ENCODE data around the gene RABGAP1L.
"Not testable (repeated sequence)": the region's sequence is repeated elsewhere in the genome, so short reads cannot be mapped to it uniquely, and the experiment has no call there.

Gene RABGAP1L

DNA sequence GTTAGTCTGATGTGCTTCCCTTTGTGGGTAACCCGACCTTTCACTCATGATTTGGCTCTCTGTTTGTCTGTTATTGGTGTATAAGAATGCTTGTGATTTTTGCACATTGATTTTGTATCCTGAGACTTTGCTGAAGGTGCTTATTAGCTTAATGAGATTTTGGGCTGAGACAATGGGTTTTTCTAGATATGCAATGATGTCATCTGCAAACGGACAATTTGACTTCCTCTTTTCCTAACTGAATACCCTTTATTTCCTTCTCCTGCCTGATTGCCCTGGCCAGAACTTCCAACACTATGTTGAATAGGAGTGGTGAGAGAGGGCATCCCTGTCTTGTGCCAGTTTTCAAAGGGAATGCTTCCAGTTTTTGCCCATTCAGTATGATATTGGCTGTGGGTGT lies 490.3 kb downstream of the RABGAP1L start:
- DNase-seq (ENCODE audit: low read depth in 1 of 2, low spot score in 1 of 2), result not testable (repeated sequence)

DNA sequence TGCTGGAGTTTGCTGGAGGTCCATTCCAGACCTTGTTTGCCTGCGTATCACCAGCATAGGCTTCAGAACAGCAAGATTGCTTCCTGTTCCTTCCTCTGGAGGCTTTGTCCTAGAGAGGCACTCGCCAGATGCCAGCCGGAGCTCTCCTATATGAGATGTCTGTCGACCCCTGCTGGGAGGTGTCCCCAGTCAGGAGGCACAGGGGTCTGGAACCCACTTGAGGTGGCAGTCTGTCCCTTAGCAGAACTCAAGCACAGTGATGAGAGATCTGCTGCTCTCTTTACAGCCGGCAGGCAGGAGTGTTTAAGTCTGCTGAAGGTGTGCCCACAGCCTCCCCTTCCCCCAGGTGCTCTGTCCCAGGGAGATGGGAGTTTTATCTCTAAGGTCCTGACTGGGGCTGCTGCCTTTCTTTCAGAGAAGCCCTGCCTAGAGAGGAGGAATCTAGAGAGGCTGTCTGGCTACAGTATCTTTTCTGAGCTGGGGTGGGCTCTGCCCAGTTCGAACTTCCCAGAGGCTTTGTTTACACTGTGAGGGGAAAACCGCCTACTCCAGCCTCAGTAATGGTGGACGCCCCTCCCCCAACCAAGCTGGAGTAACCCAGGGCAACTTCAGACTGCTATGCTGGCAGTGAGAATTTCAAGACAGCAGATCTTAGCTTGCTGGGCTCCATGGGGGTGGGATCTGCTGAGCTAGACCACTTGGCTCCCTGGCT lies 493.4 kb downstream of the RABGAP1L start:
- DNase-seq (ENCODE audit: low read depth in 1 of 2, low spot score in 1 of 2), result no peak

DNA sequence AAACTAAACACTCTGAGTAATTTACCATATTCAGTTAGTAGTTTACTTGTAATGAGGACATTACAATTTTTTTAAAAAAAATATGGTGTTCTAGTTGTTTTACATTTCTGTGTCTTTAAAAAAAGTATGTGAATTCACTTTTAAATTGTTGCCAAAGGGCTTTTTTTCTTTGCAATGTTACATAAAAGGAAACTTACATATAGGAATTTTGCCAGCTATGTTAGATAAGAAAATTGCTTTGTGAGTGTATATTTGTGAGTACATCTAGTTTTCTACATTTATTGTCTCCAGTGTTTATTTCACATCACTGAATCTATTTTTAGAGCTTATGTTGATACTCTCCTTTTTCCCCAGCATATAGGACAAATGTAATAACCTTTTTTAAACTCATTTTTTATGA lies 495.2 kb downstream of the RABGAP1L start:
- DNase-seq (ENCODE audit: low read depth in 1 of 2, low spot score in 1 of 2), result no peak

DNA sequence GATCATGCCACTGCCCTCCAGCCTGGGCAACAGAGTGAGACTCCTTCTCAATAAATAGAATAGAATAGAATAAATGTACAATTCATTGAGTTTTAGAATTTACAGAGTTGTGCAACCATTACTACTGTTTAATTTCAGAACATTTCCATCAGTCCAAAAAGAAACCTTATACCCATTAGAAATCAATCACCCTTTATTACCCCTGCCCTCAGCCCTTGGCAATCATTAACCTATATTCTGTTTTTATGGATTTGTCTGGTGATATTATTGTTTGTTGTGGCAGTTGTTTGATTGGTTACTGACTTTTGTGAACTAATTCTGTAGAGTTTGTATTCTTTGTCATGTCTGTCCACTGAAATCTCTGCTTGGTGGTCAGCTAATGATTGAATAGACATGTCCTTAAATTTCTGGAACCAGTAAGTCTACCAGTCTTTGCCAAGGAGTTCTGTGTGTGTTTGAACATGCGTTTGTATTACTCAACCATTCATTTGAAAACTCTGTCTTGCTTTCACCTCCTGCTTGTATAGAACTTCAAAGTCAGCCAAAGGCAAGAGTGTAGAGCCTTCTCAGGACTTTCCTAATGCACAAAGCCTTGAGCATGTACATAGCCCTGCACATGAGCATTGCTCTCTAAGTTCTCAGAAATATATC lies 497.2 kb downstream of the RABGAP1L start:
- no peak for DNase-seq (ENCODE audit: low read depth in 1 of 2, low spot score in 1 of 2)

DNA sequence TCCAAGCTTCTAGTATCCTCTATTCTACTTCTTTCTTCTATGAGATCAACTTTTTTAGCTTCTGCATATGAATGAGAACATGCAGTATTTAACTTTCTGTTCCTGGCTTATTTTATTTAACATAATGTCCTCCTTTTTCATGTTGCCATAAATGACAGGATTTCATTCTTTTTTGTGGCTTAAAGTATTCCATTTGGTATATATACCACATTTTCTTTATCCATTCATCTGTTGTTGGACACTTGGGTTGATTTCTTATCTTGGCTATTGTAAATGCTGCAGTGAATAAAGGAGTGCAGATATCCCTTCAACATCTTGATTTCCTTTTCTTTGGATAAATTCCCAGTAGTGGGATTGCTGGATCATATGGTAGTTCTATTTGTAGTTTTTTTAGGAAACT lies 498.1 kb downstream of the RABGAP1L start:
- no peak for DNase-seq (ENCODE audit: low read depth in 1 of 2, low spot score in 1 of 2)

DNA sequence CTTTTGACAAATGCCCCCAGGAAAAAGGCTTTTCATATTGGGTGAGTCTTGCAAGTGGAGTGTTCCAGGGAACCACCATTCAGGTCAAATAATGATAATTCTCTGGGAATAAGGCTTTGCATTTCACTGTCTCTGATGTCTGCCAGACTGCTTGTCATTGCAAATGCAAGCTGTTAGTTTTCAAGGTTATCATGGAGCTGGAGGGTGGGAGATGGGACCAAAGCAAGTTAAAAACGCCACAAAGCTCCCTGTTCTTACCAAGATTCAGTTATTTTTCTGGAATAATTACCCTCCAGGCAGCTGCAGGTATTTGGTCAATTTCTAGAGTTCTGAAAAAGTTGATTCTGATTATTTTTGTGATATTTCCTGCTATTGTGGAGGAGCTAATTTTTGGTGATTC lies 498.6 kb downstream of the RABGAP1L start:
- no peak for DNase-seq (ENCODE audit: low read depth in 1 of 2, low spot score in 1 of 2)

DNA sequence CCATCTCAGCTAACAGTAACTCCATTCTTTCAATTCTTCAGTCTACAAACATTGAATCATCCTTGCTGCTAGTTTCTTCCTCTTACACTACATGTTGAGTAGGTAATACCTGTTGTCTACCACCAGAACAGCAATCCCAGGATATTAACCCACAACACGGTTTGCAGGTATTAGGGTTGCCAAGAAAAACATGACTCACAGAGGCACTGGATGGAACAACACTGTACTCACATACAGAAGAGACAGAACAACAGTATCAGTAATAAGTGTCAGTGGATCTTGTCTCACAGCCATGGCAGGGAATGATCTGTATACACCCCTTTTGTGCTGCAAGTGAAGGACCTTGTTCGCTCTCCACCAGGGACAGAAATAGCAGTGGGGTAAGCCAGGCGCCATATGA lies 500.5 kb downstream of the RABGAP1L start:
- no peak for DNase-seq (ENCODE audit: low read depth in 1 of 2, low spot score in 1 of 2)

DNA sequence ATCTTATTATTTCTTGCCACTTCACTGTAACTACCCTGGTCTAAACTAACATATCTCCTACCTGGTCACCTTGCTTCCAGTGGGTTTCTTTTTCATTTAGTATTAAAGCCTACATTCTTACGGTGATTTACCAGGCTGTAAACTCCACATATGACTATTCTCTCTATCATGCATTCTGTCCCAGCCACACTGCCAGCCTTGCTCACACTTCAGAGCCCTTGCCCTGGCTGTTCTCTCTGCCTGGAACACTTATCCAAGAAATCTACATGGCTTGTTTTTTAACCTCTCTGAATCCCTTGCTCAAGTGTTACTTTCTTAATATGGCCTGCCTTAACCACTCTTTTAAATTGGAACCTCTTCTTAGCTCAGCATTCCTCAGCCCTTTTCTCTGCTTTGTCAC lies 501.2 kb downstream of the RABGAP1L start:
- DNase-seq (ENCODE audit: low read depth in 1 of 2, low spot score in 1 of 2), result no peak

DNA sequence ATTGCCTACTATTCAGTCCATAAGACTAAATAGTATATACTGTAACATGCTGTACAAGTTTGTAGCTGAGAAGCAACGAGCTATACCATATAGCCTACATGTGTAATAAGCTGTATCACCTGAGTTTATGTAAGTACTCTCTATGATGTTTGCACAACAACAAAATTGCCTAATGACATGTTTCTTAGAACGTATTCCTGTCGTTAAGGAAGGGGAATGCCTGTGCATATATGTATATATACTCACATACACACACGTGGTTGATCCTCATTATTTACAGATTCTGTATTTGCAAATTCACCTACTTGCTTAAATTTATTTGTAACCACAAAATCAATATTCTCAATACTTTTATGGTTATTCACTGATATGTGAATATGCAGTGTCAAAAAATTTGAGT lies 504.0 kb downstream of the RABGAP1L start:
- no peak for DNase-seq (ENCODE audit: low read depth in 1 of 2, low spot score in 1 of 2)

DNA sequence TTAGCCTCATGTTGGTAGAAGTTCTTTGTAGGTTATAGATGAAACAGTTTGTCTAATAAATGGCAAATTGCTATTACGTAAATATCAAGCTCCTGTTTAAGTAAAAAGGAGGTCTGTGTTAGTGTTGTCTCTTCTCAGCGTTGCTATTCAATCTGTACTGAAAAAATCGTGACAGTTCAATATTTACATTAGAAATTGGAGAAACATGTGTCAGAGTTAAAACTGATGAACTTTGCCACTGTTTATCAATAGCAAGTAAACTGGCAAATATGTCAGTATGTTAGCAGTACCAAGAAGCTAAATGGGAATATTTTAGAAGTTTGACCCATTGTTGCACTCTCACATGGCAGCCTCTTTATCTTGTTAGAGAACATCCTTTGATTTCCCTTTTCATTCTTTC lies 506.9 kb downstream of the RABGAP1L start:
- DNase-seq (ENCODE audit: low read depth in 1 of 2, low spot score in 1 of 2), result no peak

DNA sequence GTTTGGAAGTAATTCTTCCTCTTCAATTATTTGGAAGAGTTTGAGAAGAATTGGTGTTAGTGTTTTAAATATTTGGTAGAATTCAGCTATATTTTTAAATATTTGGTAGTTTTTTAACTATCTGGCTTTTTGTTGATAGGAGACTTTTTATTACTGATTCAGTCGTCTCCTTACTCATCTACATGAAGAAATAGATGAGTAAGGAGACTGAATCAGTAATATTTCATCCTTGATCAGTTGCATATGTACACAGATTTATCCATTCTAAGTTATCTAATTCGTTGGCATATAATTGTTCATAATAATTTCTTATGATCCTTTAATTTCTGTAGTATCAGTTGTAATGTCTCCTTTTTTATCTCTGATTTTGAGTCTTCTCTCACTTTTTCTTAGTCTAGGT lies 512.5 kb downstream of the RABGAP1L start:
- no peak for DNase-seq (ENCODE audit: low read depth in 1 of 2, low spot score in 1 of 2)

DNA sequence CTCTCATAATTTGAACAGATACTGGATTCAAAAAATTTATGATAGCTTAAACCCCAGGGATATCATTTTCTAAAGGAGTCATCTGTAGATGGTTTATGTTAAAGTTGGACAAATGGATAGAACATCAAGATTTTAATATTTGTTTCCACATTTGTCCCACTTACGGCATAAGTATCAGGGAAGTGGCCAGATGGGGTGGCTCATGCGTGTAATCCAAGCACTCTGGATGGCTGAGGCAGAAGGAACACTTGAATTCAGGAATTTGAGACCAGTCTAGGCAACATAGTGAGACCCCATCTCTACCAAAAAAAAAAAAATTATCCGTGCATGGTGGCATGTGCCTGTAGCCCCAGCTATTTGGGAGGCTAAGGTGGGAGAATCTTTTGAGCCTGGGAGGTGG lies 517.5 kb downstream of the RABGAP1L start:
- no peak for DNase-seq (ENCODE audit: low read depth in 1 of 2, low spot score in 1 of 2)

DNA sequence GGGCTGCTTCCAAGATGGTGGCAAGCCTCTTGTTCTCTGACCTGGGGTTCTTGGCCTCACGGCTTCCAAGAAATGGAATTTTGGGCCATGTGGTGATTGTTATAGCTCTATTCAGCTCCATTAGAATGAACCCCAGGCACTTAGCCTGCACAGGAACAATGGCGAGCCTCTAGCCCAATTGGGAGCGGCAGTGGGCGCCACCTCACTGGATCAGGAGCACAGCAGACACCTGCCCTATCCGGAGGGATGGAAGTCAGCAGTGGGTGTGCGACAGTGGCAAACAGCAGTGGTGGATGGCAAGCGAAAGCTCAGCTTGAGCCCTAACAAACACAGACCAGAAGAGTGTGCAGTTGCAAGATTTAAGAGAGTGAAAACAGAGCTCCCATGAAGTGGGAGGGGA lies 519.3 kb downstream of the RABGAP1L start:
- DNase-seq (ENCODE audit: low read depth in 1 of 2, low spot score in 1 of 2), result no peak

DNA sequence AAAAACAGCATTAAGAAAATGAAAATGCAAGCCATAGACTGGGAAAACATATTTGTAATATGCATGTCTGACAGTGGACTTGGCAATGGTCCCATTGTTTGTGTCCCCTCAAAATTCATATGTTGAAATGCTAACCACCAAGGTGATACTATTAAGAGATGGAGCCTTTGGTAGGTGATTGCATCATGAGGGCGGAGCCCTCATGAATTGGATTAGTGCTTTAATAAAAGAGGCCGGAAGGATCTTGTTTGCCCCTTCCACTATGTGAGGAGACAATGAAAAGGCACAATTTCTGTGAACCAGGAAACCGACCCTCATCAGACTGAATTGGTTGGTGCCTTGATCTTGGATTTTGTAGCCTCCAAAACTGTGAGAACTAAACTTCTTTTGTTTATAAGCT lies 520.8 kb downstream of the RABGAP1L start:
- no peak for DNase-seq (ENCODE audit: low read depth in 1 of 2, low spot score in 1 of 2)

DNA sequence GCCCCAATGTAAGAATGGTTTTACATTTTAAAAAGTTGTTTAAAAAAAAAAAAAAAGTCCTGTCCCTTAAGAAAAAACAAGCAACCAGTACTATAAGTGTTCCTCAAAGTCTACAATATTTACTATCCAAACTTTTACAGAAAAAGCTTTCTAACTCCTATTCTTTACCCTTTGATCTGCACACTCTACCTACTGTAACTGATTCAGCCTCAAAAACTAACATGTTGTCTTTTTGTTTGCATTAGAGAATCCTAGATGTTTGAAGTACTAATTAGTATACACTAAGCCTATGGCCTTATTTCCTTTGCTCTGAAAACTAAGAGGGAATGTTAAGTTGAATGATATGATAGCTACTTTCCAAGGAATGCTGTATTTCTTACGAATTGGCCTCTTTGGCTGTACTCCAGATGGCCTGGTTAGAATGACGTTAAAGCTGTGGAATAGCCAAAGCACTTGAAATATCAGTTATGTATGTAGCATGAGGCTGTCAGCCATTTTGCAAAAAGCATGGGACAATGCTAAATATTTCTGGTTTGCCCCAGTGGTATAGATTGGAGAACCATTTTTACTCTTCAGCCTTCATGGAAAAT lies 523.2 kb downstream of the RABGAP1L start:
- no peak for DNase-seq (ENCODE audit: low read depth in 1 of 2, low spot score in 1 of 2)

DNA sequence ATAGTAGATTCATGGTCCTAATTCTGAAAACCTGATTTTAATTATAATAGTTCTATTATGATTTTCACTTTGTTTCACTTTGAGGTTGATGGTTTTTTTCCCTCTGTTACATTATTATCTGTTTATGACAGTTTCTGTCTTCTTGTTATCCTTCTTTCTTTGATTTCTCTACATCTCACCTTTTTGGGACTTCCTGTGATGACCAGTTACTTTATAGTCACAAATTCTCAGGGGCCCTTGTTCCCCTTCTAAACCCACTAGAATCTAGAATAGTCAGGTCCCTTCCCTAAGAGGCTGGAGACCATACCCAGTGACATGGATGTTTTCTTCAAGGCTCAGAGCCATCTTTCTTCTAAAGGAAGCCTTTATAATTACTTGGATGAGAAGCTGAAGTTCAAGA lies 526.9 kb downstream of the RABGAP1L start:
- no peak for DNase-seq (ENCODE audit: low read depth in 1 of 2, low spot score in 1 of 2)

DNA sequence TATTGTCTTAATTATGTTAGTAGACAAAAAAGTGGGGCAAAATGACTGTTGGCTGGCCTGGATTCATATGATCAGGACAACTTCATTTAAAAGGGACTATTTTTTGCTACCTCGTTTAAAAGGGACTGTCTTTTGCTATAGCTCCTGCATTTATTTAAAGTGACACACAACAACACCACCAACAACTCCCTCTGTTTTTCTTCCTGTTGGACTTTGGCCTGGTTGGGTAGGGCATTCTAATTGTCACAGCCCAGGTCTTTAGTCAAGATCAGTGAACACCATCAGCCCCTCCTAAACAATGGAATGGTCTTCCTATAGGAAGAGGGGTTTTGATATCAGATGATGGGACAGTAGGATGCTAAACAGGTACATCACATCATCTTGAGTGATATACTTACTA lies 530.2 kb downstream of the RABGAP1L start:
- no peak for DNase-seq (ENCODE audit: low read depth in 1 of 2, low spot score in 1 of 2)

DNA sequence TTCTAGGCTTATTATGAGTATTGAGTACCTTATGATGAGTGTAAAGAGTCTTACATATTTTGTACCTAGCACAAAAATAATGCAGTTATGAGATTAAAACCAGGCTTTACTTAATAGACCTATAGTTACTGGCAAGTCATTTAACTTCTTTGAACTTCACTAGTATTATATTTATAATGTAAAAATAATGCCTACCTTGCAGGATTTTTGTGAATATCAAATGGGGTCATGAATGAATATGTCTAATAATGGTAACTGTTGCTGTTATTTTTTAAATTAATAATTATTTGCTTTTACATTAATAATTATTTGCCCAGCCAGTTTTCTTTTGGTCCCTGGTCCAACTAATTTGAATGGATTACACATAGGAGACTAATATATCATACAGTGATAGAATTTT lies 530.9 kb downstream of the RABGAP1L start:
- no peak for DNase-seq (ENCODE audit: low read depth in 1 of 2, low spot score in 1 of 2)

DNA sequence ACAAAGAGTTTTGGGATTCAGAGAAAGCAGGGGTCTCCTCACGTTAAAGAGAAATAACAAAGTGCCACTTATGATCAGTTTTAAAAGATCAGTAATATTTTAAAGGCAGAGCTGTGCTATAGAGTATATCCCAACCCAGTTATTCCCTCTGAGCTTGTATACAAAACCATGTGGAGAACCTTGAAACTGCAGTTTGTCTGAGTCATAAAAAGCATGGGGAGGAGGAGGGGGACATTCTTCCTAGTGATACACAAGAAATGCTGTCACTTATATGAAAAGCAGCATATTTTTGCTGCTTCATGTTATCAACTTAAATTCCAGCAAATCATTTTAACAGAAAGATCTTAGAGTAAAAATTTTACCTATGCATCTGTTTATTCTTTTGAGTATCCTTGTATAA lies 533.0 kb downstream of the RABGAP1L start:
- DNase-seq (ENCODE audit: low read depth in 1 of 2, low spot score in 1 of 2), result no peak

DNA sequence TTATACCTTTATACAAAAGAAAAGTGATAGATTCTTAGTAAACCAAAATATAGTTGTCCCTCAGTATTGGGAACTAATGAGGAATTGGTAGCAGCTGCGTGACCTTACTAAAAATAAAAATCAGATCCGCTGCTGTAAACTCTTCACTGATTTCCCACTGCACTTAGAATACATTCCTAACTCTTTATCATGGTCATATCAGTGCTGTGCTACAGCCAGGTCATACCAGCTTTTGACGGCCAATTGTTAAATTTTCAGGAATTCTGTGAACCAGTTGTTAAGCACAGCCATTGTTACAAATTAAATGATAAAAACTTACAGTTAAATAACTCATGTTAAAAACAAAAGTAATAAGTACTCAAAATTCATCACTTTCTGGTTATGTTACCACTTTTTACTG lies 533.8 kb downstream of the RABGAP1L start:
- no peak for DNase-seq (ENCODE audit: low read depth in 1 of 2, low spot score in 1 of 2)

DNA sequence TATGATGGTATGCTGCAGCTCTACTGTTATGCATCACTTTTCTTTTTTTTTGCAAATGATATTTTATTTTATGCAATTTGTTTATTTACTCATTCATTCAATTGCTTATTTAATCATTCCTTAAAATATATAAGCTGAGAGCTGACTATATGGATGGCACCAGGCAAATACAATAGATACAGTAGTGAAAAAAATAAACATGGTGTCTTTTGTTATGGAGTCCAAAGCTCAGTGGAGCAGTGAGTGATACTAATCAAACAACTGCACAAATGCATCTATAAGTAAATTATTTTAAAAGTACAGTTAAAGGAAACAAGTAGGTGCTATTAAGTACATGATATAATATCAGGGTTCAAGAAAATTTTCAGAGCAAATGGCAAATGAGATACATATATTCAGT lies 534.2 kb downstream of the RABGAP1L start:
- not testable (repeated sequence) for DNase-seq (ENCODE audit: low read depth in 1 of 2, low spot score in 1 of 2)

DNA sequence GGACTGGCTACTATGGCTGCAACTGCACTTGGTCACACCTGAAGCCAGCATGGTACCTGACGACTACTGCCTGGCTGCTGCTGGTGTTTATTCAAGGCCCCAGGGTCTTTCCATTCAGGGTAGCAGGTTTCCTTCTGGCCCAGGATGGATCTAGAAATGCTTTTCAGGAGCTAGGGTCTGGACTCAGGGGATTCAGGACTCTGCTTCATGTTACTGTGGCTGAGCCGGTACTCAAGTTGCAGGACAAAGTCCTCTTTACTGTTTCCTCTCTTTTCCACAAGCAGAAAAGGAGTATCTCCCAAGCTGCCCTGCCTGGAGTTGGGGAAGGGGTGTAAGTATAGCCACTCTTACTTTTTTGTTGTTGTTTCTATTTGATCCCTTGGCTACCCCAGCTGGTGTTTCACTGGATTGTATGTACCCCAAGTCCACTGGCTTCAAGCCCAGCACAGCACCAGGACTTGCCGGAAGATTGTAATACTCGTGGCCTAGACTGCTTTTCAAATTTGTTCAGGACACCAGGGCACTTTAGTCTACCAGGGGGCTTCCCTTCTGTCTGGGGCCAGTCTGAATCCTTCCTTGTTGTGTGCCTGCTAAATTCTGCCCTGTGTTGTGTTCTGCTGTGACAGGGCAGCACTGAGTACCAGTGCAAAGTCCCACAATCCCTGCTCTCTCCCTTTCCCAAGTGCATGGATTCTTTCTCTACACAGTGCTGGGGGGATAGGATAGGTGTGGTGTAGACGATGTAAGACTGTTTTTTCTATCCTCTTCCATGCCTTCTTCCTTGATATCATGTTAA lies 536.9 kb downstream of the RABGAP1L start:
- DNase-seq (ENCODE audit: low read depth in 1 of 2, low spot score in 1 of 2), result no peak

Measured in activated CD4-positive, alpha-beta T cell treated with anti-CD3 and anti-CD28 coated beads, Interleukin-2, amount 50 U/mL, for 24 hours (primary cell).